OCI-LY1 (cell line): ENCODE results near the gene UBE2G2.

Source experiments
- H2AFZ ChIP-seq: fragments of 200-600 bp; sonication (generic), shearing (Covaris generic); 2 replicates; pipeline ENCODE4 v1.6.0; 2014; ENCODE audit warnings: antibody characterized with exemption, mild to moderate bottlenecking, low read length
- H3F3A ChIP-seq: fragments of 200-600 bp; sonication (generic), shearing (Covaris generic); 2 replicates; pipeline ENCODE4 v1.6.0; 2014; ENCODE audit warnings: mild to moderate bottlenecking, antibody characterized with exemption, low read length, moderate library complexity; ENCODE audit not compliant: insufficient read depth
- H3K27ac ChIP-seq: fragments of 200-600 bp; sonication (generic); 2 replicates; pipeline ENCODE4 v1.5.1; 2014; ENCODE audit warnings: low read length, mixed run types, mild to moderate bottlenecking, low read depth; ENCODE audit not compliant: poor library complexity, severe bottlenecking
- H3K27me3 ChIP-seq: fragments of 200-600 bp; sonication (generic); 2 replicates; pipeline ENCODE4 v1.6.0; 2014; ENCODE audit warnings: antibody characterized with exemption, mild to moderate bottlenecking, low read length, moderate library complexity; ENCODE audit not compliant: insufficient read depth
- H3K36me3 ChIP-seq: fragments of 200-600 bp; sonication (generic); 2 replicates; pipeline ENCODE4 v1.6.1; 2014; ENCODE audit warnings: mild to moderate bottlenecking, antibody characterized with exemption, low read length, moderate library complexity, mixed read lengths; ENCODE audit not compliant: insufficient read depth
- H3K4me1 ChIP-seq: fragments of 200-600 bp; sonication (generic); 2 replicates; pipeline ENCODE4 v1.5.1; 2014; ENCODE audit warnings: mild to moderate bottlenecking, low read length, moderate library complexity; ENCODE audit not compliant: insufficient read depth, severe bottlenecking
- H3K4me2 ChIP-seq: fragments of 200-600 bp; sonication (generic), shearing (Covaris generic); 2 replicates; pipeline ENCODE4 v1.6.1; 2014; ENCODE audit warnings: low read length
- H3K4me3 ChIP-seq: fragments of 200-600 bp; sonication (generic); 2 replicates; pipeline ENCODE4 v1.5.1; 2014; ENCODE audit warnings: low read length, low read depth, mild to moderate bottlenecking, mixed read lengths; ENCODE audit not compliant: poor library complexity, severe bottlenecking
- H3K79me2 ChIP-seq: fragments of 200-600 bp; shearing (Covaris generic); 2 replicates; pipeline ENCODE4 v1.6.1; 2016; ENCODE audit warnings: mixed run types, low read length, mixed read lengths; ENCODE audit not compliant: insufficient read depth
- H3K9ac ChIP-seq: fragments of 200-600 bp; sonication (generic), shearing (Covaris generic); 2 replicates; pipeline ENCODE4 v1.6.1; 2014; ENCODE audit warnings: mild to moderate bottlenecking, low read length, mixed read lengths
- H3K9me2 ChIP-seq: fragments of 200-600 bp; sonication (generic), shearing (Covaris generic); 2 replicates; pipeline ENCODE4 v1.6.1; 2014; ENCODE audit warnings: low read depth, mild to moderate bottlenecking, low read length, mixed read lengths
- H3K9me3 ChIP-seq: fragments of 200-600 bp; shearing (Covaris generic); 2 replicates; pipeline ENCODE4 v1.6.1; 2014; ENCODE audit warnings: low read length, mixed read lengths
- H4K20me1 ChIP-seq: fragments of 200-600 bp; sonication (generic), shearing (Covaris generic); 2 replicates; pipeline ENCODE4 v1.6.0; 2016; ENCODE audit warnings: mild to moderate bottlenecking, low read length; ENCODE audit not compliant: insufficient read depth
- CTCF ChIP-seq: fragments of 200-600 bp; sonication (generic), shearing (Covaris generic); IDR thresholded peaks from 2 replicates; pipeline ENCODE4 v1.5.1; 2017; ENCODE audit warnings: mild to moderate bottlenecking, antibody characterized with exemption, low read length, moderate library complexity, mixed read lengths
- EZH2 ChIP-seq: fragments of 200-600 bp; sonication (generic), shearing (Covaris generic); IDR thresholded peaks from 2 replicates; pipeline ENCODE4 v1.8.0; 2017; ENCODE audit warnings: borderline replicate concordance, mixed run types, mild to moderate bottlenecking, antibody characterized with exemption, low read length, moderate library complexity, mixed read lengths

The UBE2G2 gene

GRCh38 chr21:44778094-44778493 is 23.5 kb downstream of the UBE2G2 start:
- Histone ChIP-seq H4K20me1 (no peaks in the 10 kb centered on the region), H3K9ac (no peak overlapping the region), H3K27ac (no peak overlapping the region), H3K27me3 (no peaks in the 10 kb centered on the region), H2AFZ (no peak overlapping the region), H3K79me2 (peaks cover 20% of the 10 kb centered on the region), H3F3A (no peaks in the 10 kb centered on the region), H3K9me3 (no peaks in the 10 kb centered on the region), H3K36me3 (peaks cover 88% of the 10 kb centered on the region), H3K9me2 (no peaks in the 10 kb centered on the region), H3K4me1 (no peaks in the 10 kb centered on the region), H3K4me2 (no peak overlapping the region), H3K4me3 (no peak overlapping the region)
- TF ChIP-seq EZH2 = no peak
- TF ChIP-seq CTCF = no peak

GRCh38 chr21:44774972-44775371 is 26.6 kb downstream of the UBE2G2 start:
- Histone ChIP-seq H3K4me2 (no peak overlapping the region), H3K9me2 (no peaks in the 10 kb centered on the region), H3K36me3 (peaks cover 92% of the 10 kb centered on the region), H3K9me3 (no peaks in the 10 kb centered on the region), H3F3A (no peaks in the 10 kb centered on the region), H4K20me1 (no peaks in the 10 kb centered on the region), H2AFZ (no peak overlapping the region), H3K27me3 (no peaks in the 10 kb centered on the region), H3K79me2 (peaks cover 9% of the 10 kb centered on the region), H3K9ac (no peak overlapping the region), H3K27ac (no peak overlapping the region), H3K4me3 (no peak overlapping the region), H3K4me1 (no peaks in the 10 kb centered on the region)
- TF ChIP-seq EZH2 = no peak

- H2AFZ ChIP-seq = no peak overlapping the region
- no peak overlapping the region for H3K9ac ChIP-seq
- no peak overlapping the region for H3K27ac ChIP-seq
- no peak overlapping the region for H3K4me2 ChIP-seq
- H3K4me3 ChIP-seq = no peak overlapping the region
- TF ChIP-seq CTCF = no peak
- no peak for TF ChIP-seq EZH2
- peaks cover 96% of the 10 kb centered on the region for H3K36me3 ChIP-seq
- H3K79me2 ChIP-seq = peaks cover 2% of the 10 kb centered on the region; the same call in 1 of the 2 replicates
- H3K4me1 ChIP-seq = no peaks in the 10 kb centered on the region
- no peaks in the 10 kb centered on the region for H3K27me3 ChIP-seq
- H4K20me1 ChIP-seq = no peaks in the 10 kb centered on the region
- H3K9me2 ChIP-seq = no peaks in the 10 kb centered on the region
- no peaks in the 10 kb centered on the region for H3F3A ChIP-seq
- no peaks in the 10 kb centered on the region for H3K9me3 ChIP-seq
These were observed 28.2 kb downstream of the UBE2G2 start for GRCh38 chr21:44773291-44773932.
